Kidney (tissue), 14 donors: ENCODE data around the gene RASA3. TPM values are rescaled to one million over a fixed set of nuclear protein-coding genes. Genes with fewer than 3 reads are reported as not detected.

Experiments used
- DNase-seq, 5 donors: peaks; one replicate each; pipeline ENCODE4 v3.0.0-alpha.2; 2013 to 2020
- FAIRE-seq: peaks from 2 replicates; lab custom pipeline; 2012; peaks lifted over from hg19 to GRCh38; lab: Jason Lieb, UNC
- H3K27ac ChIP-seq, 2 donors: one replicate each; pipeline ENCODE4 v1.7.0; 2013; ENCODE audit warnings: low read depth in 2 of 2, low read length in 2 of 2, inconsistent platforms in 1 of 2
- H3K27me3 ChIP-seq: one replicate; pipeline ENCODE4 v1.7.1; 2013; ENCODE audit warnings: low read length, inconsistent platforms; ENCODE audit not compliant: control insufficient read depth, insufficient read depth
- H3K36me3 ChIP-seq, 3 donors: one replicate each; pipeline versions ENCODE4 v1.7.0 to v1.7.1; 2013; ENCODE audit warnings: low read length in 3 of 3, control low read depth in 1 of 3, inconsistent platforms in 1 of 3; ENCODE audit not compliant: insufficient read depth in 3 of 3, control insufficient read depth in 2 of 3
- H3K4me1 ChIP-seq, 3 donors: one replicate each; pipeline versions ENCODE4 v1.7.0 to v1.7.1; 2013; ENCODE audit warnings: low read length in 3 of 3, inconsistent platforms in 1 of 3, low read depth in 1 of 3; ENCODE audit not compliant: control insufficient read depth in 2 of 3, insufficient read depth in 2 of 3
- H3K4me3 ChIP-seq, 3 donors: one replicate each; pipeline versions ENCODE4 v1.7.0 to v1.8.1; 2013; ENCODE audit warnings: low read length in 3 of 3, control low read depth in 1 of 3, inconsistent platforms in 1 of 3
- H3K9ac ChIP-seq, 3 donors: one replicate each; pipeline versions ENCODE4 v1.7.0 to v1.7.1; 2013; ENCODE audit warnings: low read length in 3 of 3, control low read depth in 1 of 3, inconsistent platforms in 1 of 3
- H3K9me3 ChIP-seq, 3 donors: one replicate each; pipeline versions ENCODE4 v1.7.0 to v1.7.1; 2013; ENCODE audit warnings: low read length in 3 of 3, control low read depth in 1 of 3, inconsistent platforms in 1 of 3; ENCODE audit not compliant: control insufficient read depth in 2 of 3, insufficient read depth in 1 of 3
- CTCF ChIP-seq: IDR thresholded peaks from 3 replicates; pipeline ENCODE4 v1.5.1; 2012; ENCODE audit warnings: mild to moderate bottlenecking, moderate library complexity, borderline replicate concordance; ENCODE audit not compliant: insufficient read depth; ENCODE audit errors: extremely low read depth
- intact Hi-C: fragments of 100-400 bp; cut with DNase I; formaldehyde crosslinking; loops from one replicate; pipeline ENCODE4 v1.11.1; 2022
- polyA plus RNA-seq: library from polyadenylated mRNA; stranded (reverse); fragments of 350-450 nt; fragmentation: Illumina TruSeq; extraction: RNeasy Lipid Tissue Mini Kit (QIAGEN cat#74804); gene quantifications from one replicate; pipeline ENCODE4 v1.2.3, GENCODE V29; 2014; ENCODE audit warnings: low read depth, low replicate concordance; ENCODE audit not compliant: insufficient read depth
- total RNA-seq: library from RNA; stranded (reverse); fragmentation: NEBNext Ultra II Directional; extraction: Animal tissue kit (Norgen Biotek cat#: 25700); gene quantifications from one replicate; pipeline ENCODE4 v1.2.1, GENCODE V29; 2021
- donor health status: control.
- donor health status: control.
- donor health status: control.
- donor health status: control.
- donor health status: control.
- donor health status: DM: yes; HTN: yes; CAD: no.
- donor health status: Normal renal cell carcinoma (clear cell type).

Gene RASA3
- total and polyA plus RNA-seq, 2 donors from 2014 or later, result 4.2 to 28.8 TPM

GRCh38 chr13:114074671-114075315, 57.6 kb downstream of the RASA3 start:
- DNase-seq (peak in 2 of 5 donors; percentile 41 to 53), FAIRE-seq (no peak)
- H3K36me3 ChIP-seq, result peaks cover 0 to 2% (median 0%) of the 10 kb centered on the region in 3 donors
- no peak overlapping the region for H3K27ac ChIP-seq
- no peak overlapping the region for H3K4me3 ChIP-seq
- H3K4me1 ChIP-seq, result peaks cover 0 to 2% (median 0%) of the 10 kb centered on the region in 3 donors
- no peaks in the 10 kb centered on the region for H3K27me3 ChIP-seq
- intact Hi-C loops, result no loop called here
- H3K9me3 ChIP-seq, result no peaks in the 10 kb centered on the region
- no peak overlapping the region for H3K9ac ChIP-seq
- TF ChIP-seq CTCF, result no peak

- intact Hi-C loops, result no loop called here
- H3K4me3 ChIP-seq, result no peak overlapping the region
- H3K4me1 ChIP-seq, result peaks cover 0 to 2% (median 0%) of the 10 kb centered on the region in 3 donors
- DNase-seq (peak in 2 of 5 donors; percentile 21 to 52), FAIRE-seq (no peak)
- TF ChIP-seq CTCF, result no peak
- no peaks in the 10 kb centered on the region for H3K27me3 ChIP-seq
- no peaks in the 10 kb centered on the region for H3K9me3 ChIP-seq
- no peak overlapping the region for H3K27ac ChIP-seq
- no peak overlapping the region for H3K9ac ChIP-seq
- peaks cover 0 to 2% (median 0%) of the 10 kb centered on the region in 3 donors for H3K36me3 ChIP-seq
These were observed 58.4 kb downstream of the RASA3 start for GRCh38 chr13:114073881-114074612.

GRCh38 chr13:114072421-114072820, 60.0 kb downstream of the RASA3 start:
- DNase-seq, result peak in 2 of 5 donors; percentile 26 to 28

More at GRCh38 chr13:114072421-114072820, 60.0 kb downstream of the RASA3 start:
- TF ChIP-seq CTCF, result no peak
- Histone ChIP-seq H3K4me1 (peaks cover 0 to 6% (median 0%) of the 10 kb centered on the region in 3 donors), H3K27ac (no peak overlapping the region), H3K4me3 (no peak overlapping the region), H3K9ac (no peak overlapping the region), H3K27me3 (no peaks in the 10 kb centered on the region), H3K36me3 (peaks cover 0 to 2% (median 0%) of the 10 kb centered on the region in 3 donors), H3K9me3 (no peaks in the 10 kb centered on the region)
- FAIRE-seq, result no peak
- intact Hi-C loops, result no loop called here
